OCI-LY3 (cell line): ENCODE results near the gene RANBP3.

ENCODE experiments used
- H2AFZ ChIP-seq: fragments of 200-600, 300-600 bp; shearing (Covaris generic); 2 replicates; pipeline ENCODE4 v1.6.0; 2014; ENCODE audit warnings: antibody characterized with exemption, low read depth, low read length
- H3K27ac ChIP-seq: fragments of 200-600, 300-600 bp; sonication (generic); 2 replicates; pipeline ENCODE4 v1.5.1; 2014; ENCODE audit warnings: mild to moderate bottlenecking, low read length, moderate library complexity, mixed read lengths
- H3K27me3 ChIP-seq: fragments of 200-600, 300-600 bp; sonication (generic); 2 replicates; pipeline ENCODE4 v1.6.1; 2014; ENCODE audit warnings: low read depth, low read length, mixed read lengths
- H3K36me3 ChIP-seq: fragments of 200-600, 300-600 bp; sonication (generic); replicated peaks from 2 replicates; pipeline ENCODE3; 2014; ENCODE audit warnings: low read depth, low read length, mixed read lengths
- H3K4me1 ChIP-seq: fragments of 300-600, 200-600 bp; sonication (generic); 2 replicates; pipeline ENCODE4 v1.6.1; 2014; ENCODE audit warnings: low read length, mixed read lengths
- H3K4me2 ChIP-seq: fragments of 200-600, 300-600 bp; sonication (generic); 2 replicates; pipeline ENCODE4 v1.6.1; 2014; ENCODE audit warnings: low read length, mixed read lengths
- H3K4me3 ChIP-seq: fragments of 300-600, 200-600 bp; sonication (generic); 2 replicates; pipeline ENCODE4 v1.5.1; 2014; ENCODE audit warnings: antibody characterized with exemption, mild to moderate bottlenecking, low read length, moderate library complexity
- H3K79me2 ChIP-seq: fragments of 300-600, 200-600 bp; shearing (Covaris generic); 2 replicates; pipeline ENCODE4 v1.6.1; 2014; ENCODE audit warnings: mild to moderate bottlenecking, low read length, mixed read lengths
- H3K9ac ChIP-seq: fragments of 300-600, 200-600 bp; shearing (Covaris generic); 2 replicates; pipeline ENCODE4 v1.6.0; 2014; ENCODE audit warnings: mild to moderate bottlenecking, low read length, moderate library complexity
- H3K9me3 ChIP-seq: fragments of 200-600, 300-600 bp; shearing (Covaris generic); 2 replicates; pipeline ENCODE4 v1.6.1; 2014; ENCODE audit warnings: low read length, mixed read lengths; ENCODE audit not compliant: insufficient read depth
- H4K20me1 ChIP-seq: fragments of 200-600, 300-600 bp; sonication (generic); 2 replicates; pipeline ENCODE4 v1.6.1; 2016; ENCODE audit warnings: low read length, mixed read lengths; ENCODE audit not compliant: insufficient read depth
- CTCF ChIP-seq: fragments of 200-600, 300-600 bp; sonication (generic); IDR thresholded peaks from 2 replicates; pipeline ENCODE4 v1.5.1; 2014; ENCODE audit warnings: antibody characterized with exemption, low read length, low read depth
- EZH2phosphoT487 ChIP-seq: fragments of 200-600 bp; shearing (Covaris generic); IDR thresholded peaks from 2 replicates; pipeline ENCODE4 v1.6.1; 2018; ENCODE audit warnings: antibody characterized with exemption, mixed run types, low read depth

Gene RANBP3

GRCh38 chr19:5895409-5895808 is 82.5 kb downstream of the RANBP3 start:
- H3K9me3 ChIP-seq, result no peaks in the 10 kb centered on the region
- H4K20me1 ChIP-seq, result peaks cover 15% of the 10 kb centered on the region
- H3K4me3 ChIP-seq, result no peak overlapping the region
- no peaks in the 10 kb centered on the region for H3K4me1 ChIP-seq
- H3K9ac ChIP-seq, result no peak overlapping the region
- no peak for TF ChIP-seq EZH2phosphoT487
- no peak for TF ChIP-seq CTCF
- H3K79me2 ChIP-seq, result peaks cover 25% of the 10 kb centered on the region
- no peak overlapping the region for H3K4me2 ChIP-seq
- no peaks in the 10 kb centered on the region for H3K27me3 ChIP-seq
- no peak overlapping the region for H2AFZ ChIP-seq
- H3K36me3 ChIP-seq, result peaks cover 20% of the 10 kb centered on the region
- H3K27ac ChIP-seq, result no peak overlapping the region

GRCh38 chr19:5894704-5895349 is 83.1 kb downstream of the RANBP3 start:
- Histone ChIP-seq H3K4me1 (no peaks in the 10 kb centered on the region), H3K36me3 (peaks cover 14% of the 10 kb centered on the region), H2AFZ (no peak overlapping the region), H3K79me2 (peaks cover 19% of the 10 kb centered on the region), H3K27me3 (no peaks in the 10 kb centered on the region), H3K27ac (no peak overlapping the region), H4K20me1 (peaks cover 12% of the 10 kb centered on the region), H3K4me3 (no peak overlapping the region), H3K9me3 (no peaks in the 10 kb centered on the region), H3K4me2 (no peak overlapping the region), H3K9ac (no peak overlapping the region)
- TF ChIP-seq CTCF (no peak), EZH2phosphoT487 (no peak)

DNA sequence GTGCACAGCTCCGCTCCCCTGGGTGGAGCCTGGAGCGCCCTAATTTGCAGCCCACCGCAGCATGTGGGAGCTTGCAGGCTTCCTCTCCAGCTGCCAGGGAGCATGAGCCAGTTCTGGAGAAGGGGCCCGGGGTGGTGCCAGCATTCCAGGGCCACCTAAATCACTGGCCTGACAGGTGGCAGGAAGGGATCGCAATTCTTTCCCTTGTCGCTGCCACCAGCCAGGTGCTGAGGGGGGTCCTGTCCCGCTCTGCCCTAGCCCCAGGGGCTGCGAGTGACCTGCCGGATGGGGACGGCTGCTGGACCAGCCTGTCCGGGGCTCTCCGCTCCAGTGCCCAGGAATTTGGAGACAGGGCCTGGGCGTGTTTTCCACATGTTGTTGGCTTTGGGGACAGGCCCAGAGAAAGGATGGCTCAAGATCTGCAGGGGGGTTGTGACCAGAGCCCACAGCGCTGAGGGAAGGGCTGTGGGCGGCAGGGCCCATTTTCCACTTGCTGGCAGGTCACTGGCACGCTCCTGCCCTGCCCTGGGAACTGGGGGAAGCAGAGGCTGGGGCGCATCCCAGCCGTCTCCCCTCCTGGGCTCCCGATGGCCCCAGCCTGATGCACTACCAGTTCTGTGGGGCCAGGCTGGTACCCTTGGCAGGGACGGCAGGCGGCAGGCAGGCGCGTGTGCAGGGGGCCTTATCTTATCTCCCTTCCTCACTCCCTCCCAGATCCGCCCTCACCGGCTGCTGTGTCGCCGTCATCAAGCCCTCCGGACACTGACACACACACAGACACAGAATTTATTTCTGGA is 83.8 kb downstream of the RANBP3 start:
- peaks cover 12% of the 10 kb centered on the region for H3K36me3 ChIP-seq
- H3K4me1 ChIP-seq, result no peaks in the 10 kb centered on the region
- H3K79me2 ChIP-seq, result peaks cover 15% of the 10 kb centered on the region
- no peak for TF ChIP-seq EZH2phosphoT487
- TF ChIP-seq CTCF, result no peak
- H3K9me3 ChIP-seq, result no peaks in the 10 kb centered on the region
- H3K4me2 ChIP-seq, result no peak overlapping the region
- H2AFZ ChIP-seq, result no peak overlapping the region
- H4K20me1 ChIP-seq, result peaks cover 10% of the 10 kb centered on the region
- no peak overlapping the region for H3K9ac ChIP-seq
- no peaks in the 10 kb centered on the region for H3K27me3 ChIP-seq
- no peak overlapping the region for H3K27ac ChIP-seq
- H3K4me3 ChIP-seq, result no peak overlapping the region

DNA sequence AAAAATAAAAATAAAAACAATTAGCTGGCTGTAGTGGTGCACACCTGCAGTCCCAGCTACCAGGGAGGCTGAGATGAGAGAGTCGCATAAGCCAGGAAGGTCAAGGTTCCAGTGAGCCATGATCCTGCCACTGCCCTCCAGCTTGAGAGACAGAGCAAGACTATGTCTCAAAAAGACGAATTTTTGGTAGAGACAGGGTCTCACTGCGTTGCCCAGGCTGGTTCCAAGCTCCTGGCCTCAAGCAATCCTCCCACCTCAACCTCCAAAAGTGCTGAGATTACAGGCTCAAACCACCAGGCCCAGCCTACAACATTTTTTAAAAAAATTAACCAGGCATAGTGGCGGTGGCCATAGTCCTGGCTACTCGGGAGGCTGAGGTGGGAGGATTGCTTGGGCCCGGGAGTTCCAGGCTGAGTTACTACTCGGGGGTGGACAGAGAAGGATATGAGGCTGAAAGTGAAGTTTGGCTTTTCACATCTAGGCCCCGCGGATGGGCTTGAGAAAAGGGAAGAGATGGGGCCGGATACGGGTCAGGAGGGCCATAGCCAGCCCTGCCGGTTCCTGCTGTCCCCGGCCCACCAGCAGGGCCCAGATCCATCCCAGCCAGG is 84.5 kb downstream of the RANBP3 start:
- Histone ChIP-seq H3K27me3 (no peaks in the 10 kb centered on the region), H3K27ac (no peak overlapping the region), H3K4me1 (no peaks in the 10 kb centered on the region), H3K79me2 (peaks cover 12% of the 10 kb centered on the region), H3K9ac (no peak overlapping the region), H3K9me3 (no peaks in the 10 kb centered on the region), H3K4me2 (no peak overlapping the region), H2AFZ (no peak overlapping the region), H3K4me3 (no peak overlapping the region), H4K20me1 (peaks cover 9% of the 10 kb centered on the region), H3K36me3 (peaks cover 12% of the 10 kb centered on the region)
- no peak for TF ChIP-seq CTCF
- no peak for TF ChIP-seq EZH2phosphoT487
